GM12878 (cell line): ENCODE measurements around the gene PASK. TPM values are rescaled to one million over a fixed set of nuclear protein-coding genes. Genes with fewer than 3 reads are reported as not detected.

Experiments used
- ATAC-seq: fragments of 200-7000 bp; cut with Tn5 transposase; 3 replicates; pipeline ENCODE4 v1.9.1; 2020; ENCODE audit warnings: mild to moderate bottlenecking, moderate library complexity
- BruUV-seq: library from RNA; stranded (reverse); fragments of 400-500 nt; replicated peaks from 2 replicates; lab custom pipeline; 2021; lab: Mats Ljungman, UMichigan
- CTCF ChIA-PET: fragments of 300-600 bp; sonication (Branson Sonifier 250); formaldehyde crosslinking; extraction: SDS; loops from one replicate; lab custom pipeline; 2021; ENCODE audit warnings: inconsistent platforms; lab: Yijun Ruan, JAX
- POLR2A ChIA-PET: fragments of 350-600 bp; formaldehyde crosslinking; extraction: SDS; loops from one replicate; lab custom pipeline; 2021; ENCODE audit warnings: inconsistent platforms; lab: Charles Lee
- RAD21 ChIA-PET: fragments of 300-600 bp; sonication (Branson Sonifier 250); formaldehyde crosslinking; loops from one replicate; lab custom pipeline; 2023; ENCODE audit warnings: antibody characterized with exemption; ENCODE audit not compliant: unreplicated experiment; lab: Charles Lee
- SMC1A ChIA-PET: fragments of 300-600 bp; sonication (Branson Sonifier 250); formaldehyde crosslinking; loops from one replicate; lab custom pipeline; 2023; ENCODE audit not compliant: unreplicated experiment, uncharacterized antibody; lab: Charles Lee
- DNase-seq: peaks from one replicate; pipeline ENCODE4 v3.0.0-alpha.2; 2011; ENCODE audit warnings: low read depth, low spot score
- FAIRE-seq: peaks from 3 replicates; lab custom pipeline; 2011; peaks lifted over from hg19 to GRCh38; lab: Jason Lieb, UNC
- H2AFZ ChIP-seq: 2 replicates; pipeline ENCODE4 v1.6.0; 2011; ENCODE audit warnings: low read depth, low read length, control low read depth; ENCODE audit not compliant: control insufficient read depth
- H3K27ac ChIP-seq: 2 replicates; pipeline ENCODE4 v1.5.1; 2011; ENCODE audit warnings: control low read depth; ENCODE audit not compliant: control insufficient read depth, insufficient read depth
- H3K27me3 ChIP-seq, 2 experiments: replicated peaks in 1 of 2; 2 replicates each; pipeline versions ENCODE4 v1.6.0 to v1.6.1; 2011; ENCODE audit warnings: low read length in 1 of 2; ENCODE audit not compliant: control insufficient read depth in 2 of 2, insufficient read depth in 2 of 2
- H3K36me3 ChIP-seq, 2 experiments: 2 replicates each; pipeline ENCODE4 v1.5.1; 2011; ENCODE audit warnings: low read length in 1 of 2; ENCODE audit not compliant: control insufficient read depth in 2 of 2, insufficient read depth in 2 of 2
- H3K4me1 ChIP-seq: 2 replicates; pipeline ENCODE4 v1.6.1; 2011; ENCODE audit warnings: mild to moderate bottlenecking, low read length, moderate library complexity, mixed read lengths; ENCODE audit not compliant: control insufficient read depth, insufficient read depth
- H3K4me2 ChIP-seq: 2 replicates; pipeline ENCODE4 v1.6.0; 2011; ENCODE audit warnings: control low read depth; ENCODE audit not compliant: control insufficient read depth, insufficient read depth
- H3K4me3 ChIP-seq: fragments of 200-600 bp; sonication (generic); 2 replicates; pipeline ENCODE4 v1.5.1; 2016
- H3K79me2 ChIP-seq: 2 replicates; pipeline ENCODE4 v1.6.0; 2011; ENCODE audit warnings: low read length; ENCODE audit not compliant: control insufficient read depth, insufficient read depth
- H3K9ac ChIP-seq: 2 replicates; pipeline ENCODE4 v1.8.0; 2011; ENCODE audit warnings: low read length, control low read depth, mixed read lengths; ENCODE audit not compliant: control insufficient read depth, insufficient read depth
- H3K9me3 ChIP-seq: replicated peaks from 3 replicates; pipeline ENCODE4 v1.5.1; 2011; ENCODE audit warnings: mild to moderate bottlenecking, low read length; ENCODE audit not compliant: control insufficient read depth, insufficient read depth
- H4K20me1 ChIP-seq: 2 replicates; pipeline ENCODE4 v1.6.0; 2011; ENCODE audit not compliant: control insufficient read depth, insufficient read depth
- KDM1A ChIP-seq: fragments of 200-600 bp; sonication (generic); IDR thresholded peaks from 2 replicates; pipeline ENCODE4 v1.6.1; 2016; ENCODE audit warnings: borderline replicate concordance
- NFXL1 ChIP-seq: fragments of 450-650 bp; IDR thresholded peaks from 2 replicates; pipeline ENCODE4 v1.6.1; 2017; ENCODE audit warnings: antibody characterized with exemption, mild to moderate bottlenecking, borderline replicate concordance
- RFX5 ChIP-seq: IDR thresholded peaks from 2 replicates; pipeline ENCODE4 v1.6.1; 2011; ENCODE audit warnings: low read depth, low read length, improper control_type of control experiment
- SMAD1 ChIP-seq: fragments of 450-650 bp; IDR thresholded peaks from 2 replicates; pipeline ENCODE4 v1.6.1; 2018; ENCODE audit warnings: mild to moderate bottlenecking, low read depth; ENCODE audit not compliant: partially characterized antibody
- SP1 ChIP-seq: IDR thresholded peaks from one replicate; pipeline ENCODE4 v1.6.1; 2011; ENCODE audit warnings: low read depth, low read length
- SPI1 ChIP-seq: IDR thresholded peaks from 2 replicates; pipeline ENCODE4 v1.6.1; 2011; ENCODE audit warnings: low read depth, mild to moderate bottlenecking, low read length, moderate library complexity, borderline replicate concordance; ENCODE audit not compliant: insufficient read depth
- WGBS: methylation state at CpG from one replicate; pipeline ENCODE4 v1.1.6; 2016; ENCODE audit warnings: low lambda C conversion rate; ENCODE audit not compliant: insufficient replicate concordance, insufficient coverage; ENCODE audit errors: missing lambda C conversion rate; 5-methylcytosine and 5-hydroxymethylcytosine counted together
- in situ Hi-C: fragments of 300-500 bp; cut with MboI; formaldehyde crosslinking; loops from 9 replicates; pipeline ENCODE4 v1.14.3; 2018; ENCODE audit warnings: mixed read lengths
- intact Hi-C: fragments of 100-400 bp; cut with micrococcal nuclease; formaldehyde crosslinking; loops from one replicate; pipeline ENCODE4 v1.14.2; 2022; ENCODE audit not compliant: unreplicated experiment
- polyA plus RNA-seq, 11 experiments: library from polyadenylated mRNA; depleted of rRNA in 4 of 11; unstranded in 6 of 11; stranded (reverse) in 5 of 11; fragments of >200 nt; fragmentation: Nextera tagmentation in 4 of 11; fragmentation: Illumina TruSeq in 1 of 11; extraction: Ambion mirVana in 4 of 11; extraction: Trizol in 1 of 11; gene quantifications; 1 replicate in 1 of 11; 2 replicates in 10 of 11; pipeline versions ENCODE4 v1.2.1 to v1.2.3, GENCODE V29; 2011 to 2016; ENCODE audit warnings: inconsistent platforms in 2 of 11, missing spikeins in 2 of 11, low read depth in 1 of 11
- total RNA-seq, 4 experiments: library from RNA; depleted of rRNA in 3 of 4; stranded (reverse); fragments of >200 nt in 3 of 4; fragmentation: Illumina TruSeq in 1 of 4; extraction: Trizol in 1 of 4; gene quantifications; 2 replicates each; pipeline versions ENCODE4 v1.2.1 to v1.2.3, GENCODE V29; 2013 to 2021
- TF ChIP-seq, protein P1 (sequence below): IDR thresholded peaks from 2 replicates; pipeline ENCODE4 v1.6.1; 2011; ENCODE audit warnings: mild to moderate bottlenecking, low read depth, low read length, moderate library complexity; ENCODE audit not compliant: insufficient replicate concordance

Gene PASK
- total and polyA plus RNA-seq, 10 of the 15 experiments (the other 5 are each of a cell fraction or from before 2014, with no cell fraction given), result 9.6 to 62.2 (median 28.5) TPM

DNA sequence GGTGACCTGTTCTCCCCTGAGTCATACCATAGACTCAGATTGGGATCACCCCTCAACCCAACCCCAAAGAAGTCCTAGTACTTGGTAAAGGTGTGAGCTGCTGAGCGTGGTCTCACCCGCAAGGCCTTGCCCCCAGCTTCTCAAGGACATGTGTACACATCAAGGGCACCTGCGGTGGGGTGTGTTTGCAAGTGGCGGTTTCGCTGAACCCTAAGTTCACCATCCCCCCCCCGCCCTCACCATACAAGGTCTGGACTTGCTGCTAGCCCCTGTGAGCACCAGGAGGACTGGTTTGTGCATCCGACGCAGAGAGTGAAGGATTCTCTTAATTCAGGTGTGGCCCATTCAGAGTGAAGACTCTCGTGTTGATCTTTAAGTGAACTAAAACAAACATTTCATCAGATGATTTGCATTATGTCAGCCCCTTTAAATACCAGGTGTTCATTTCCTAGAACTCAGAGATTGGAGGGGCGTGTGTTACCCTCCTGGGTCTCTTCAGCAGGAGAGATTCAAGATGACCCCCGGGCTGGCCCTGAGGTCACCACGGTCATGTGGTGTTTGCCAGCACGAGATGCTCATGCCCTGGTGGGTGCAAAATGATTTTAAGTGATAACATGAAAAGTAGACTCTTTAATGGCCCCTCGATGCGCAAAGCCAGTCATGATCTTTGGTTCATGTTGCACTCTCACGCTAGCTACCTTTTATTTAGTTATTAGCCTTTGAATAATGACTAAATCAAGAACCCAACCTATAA lies 75.0 kb downstream of the PASK start (continued):
- TF ChIP-seq SP1, result no peak
- TF ChIP-seq SPI1, result no peak

DNA sequence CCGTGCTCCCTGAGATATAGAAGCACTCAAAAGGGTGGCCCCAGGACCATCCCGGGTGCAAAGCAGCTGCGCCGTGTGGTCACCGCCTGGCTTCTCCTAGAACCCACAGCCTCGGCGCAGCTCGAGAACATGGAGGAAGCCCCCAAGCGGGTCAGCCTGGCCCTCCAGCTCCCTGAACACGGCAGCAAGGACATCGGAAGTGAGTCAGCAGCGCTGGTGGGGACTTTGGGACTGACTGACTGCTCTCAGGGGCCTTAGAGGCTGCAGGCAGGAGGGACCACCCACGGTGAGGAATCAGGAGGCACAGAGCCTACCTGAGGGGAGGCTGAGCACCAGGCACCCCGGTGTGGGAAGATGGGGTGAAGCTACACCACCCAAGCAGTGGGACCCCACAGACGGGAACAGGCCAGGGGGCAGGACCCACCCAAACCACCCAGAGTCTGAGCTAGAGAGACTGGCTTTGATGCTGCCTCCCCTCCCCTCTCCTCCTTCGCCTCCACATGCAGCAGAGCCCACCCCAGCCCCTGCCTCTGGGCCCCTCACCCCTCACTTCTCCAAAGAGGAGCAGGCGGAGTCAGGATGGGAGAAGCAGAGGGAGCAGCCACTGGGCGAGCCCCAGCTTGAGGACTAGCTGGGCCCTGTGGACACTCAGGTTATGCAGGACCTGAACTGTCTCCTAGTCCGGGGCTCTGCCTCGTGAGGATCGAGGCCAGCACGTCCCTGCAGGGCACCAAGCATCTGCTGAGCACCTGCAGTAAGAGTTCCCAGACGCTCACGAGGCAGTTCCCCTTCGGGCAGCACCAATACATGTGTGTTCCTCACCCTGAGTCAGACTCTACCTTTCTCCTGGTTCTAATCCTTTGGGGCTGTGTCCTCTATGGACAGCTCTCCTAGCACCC lies 75.9 kb downstream of the PASK start:
- Histone ChIP-seq H3K79me2 (no peaks in the 10 kb centered on the region), H4K20me1 (no peaks in the 10 kb centered on the region), H3K9me3 (no peaks in the 10 kb centered on the region), H3K4me1 (no peaks in the 10 kb centered on the region), H3K36me3 (peaks cover 0 to 3% of the 10 kb centered on the region in 2 experiments; a peak in 1 of 4 replicates), H3K4me2 (no peak overlapping the region), H3K9ac (no peak overlapping the region), H3K27me3 (no peaks in the 10 kb centered on the region; a peak in 1 of 4 replicates), H3K4me3 (no peak overlapping the region), H3K27ac (no peak overlapping the region), H2AFZ (no peak overlapping the region)
- DNase-seq (no peak), ATAC-seq (no peak), FAIRE-seq (no peak)
- 61% methylated on average over 24 of the region's 25 CpGs for WGBS
- no TSS peak for BruUV-seq
- RAD21 ChIA-PET, result no interaction called here
- POLR2A ChIA-PET, result interaction anchor here (0.6 kb wide), 1 partner anchor 12 kb away, joined by 7 read pairs; no protein-coding TSS in a partner anchor
- CTCF ChIA-PET, result no interaction called here
- SMC1A ChIA-PET, result no interaction called here
- intact Hi-C loops, result no loop called here
- in situ Hi-C loops, result no loop called here
- no peak for TF ChIP-seq RFX5
- no peak for TF ChIP-seq SMAD1
- TF ChIP-seq, protein P1, sequence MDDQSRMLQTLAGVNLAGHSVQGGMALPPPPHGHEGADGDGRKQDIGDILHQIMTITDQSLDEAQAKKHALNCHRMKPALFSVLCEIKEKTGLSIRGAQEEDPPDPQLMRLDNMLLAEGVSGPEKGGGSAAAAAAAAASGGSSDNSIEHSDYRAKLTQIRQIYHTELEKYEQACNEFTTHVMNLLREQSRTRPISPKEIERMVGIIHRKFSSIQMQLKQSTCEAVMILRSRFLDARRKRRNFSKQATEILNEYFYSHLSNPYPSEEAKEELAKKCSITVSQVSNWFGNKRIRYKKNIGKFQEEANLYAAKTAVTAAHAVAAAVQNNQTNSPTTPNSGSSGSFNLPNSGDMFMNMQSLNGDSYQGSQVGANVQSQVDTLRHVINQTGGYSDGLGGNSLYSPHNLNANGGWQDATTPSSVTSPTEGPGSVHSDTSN, result no peak
- TF ChIP-seq NFXL1, result no peak
- no peak for TF ChIP-seq KDM1A
